GM21576 (cell line): Measurements from ENCODE around the gene MBD6.
"Not testable (repeated sequence)": the region's sequence is repeated elsewhere in the genome, so short reads cannot be mapped to it uniquely, and the experiment has no call there.

ENCODE experiments used
- ATAC-seq: cut with Tn5 transposase; IDR thresholded peaks from one replicate; pipeline ENCODE4 v1.9.1; 2021; ENCODE audit warnings: mild to moderate bottlenecking, moderate library complexity; ENCODE audit not compliant: unreplicated experiment

Gene MBD6

DNA sequence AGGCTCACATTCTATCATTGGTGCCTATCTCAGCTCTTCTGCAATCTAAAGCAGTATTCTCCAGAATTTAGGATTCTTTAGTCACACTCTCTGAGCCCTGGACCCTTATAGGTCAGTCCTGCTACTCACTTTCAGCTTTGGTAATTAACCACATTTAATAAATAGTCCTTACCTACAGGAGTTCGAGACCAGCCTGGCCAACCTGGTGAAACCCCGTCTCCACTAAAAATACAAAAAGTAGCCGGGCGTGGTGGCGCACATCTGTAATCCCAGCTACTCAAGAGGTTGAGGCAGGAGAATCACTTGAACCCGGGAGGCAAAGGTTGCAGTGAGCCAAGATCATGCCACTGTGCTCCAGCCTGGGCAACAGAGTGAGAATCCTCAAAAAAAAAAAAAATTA lies 8.9 kb upstream of the MBD6 start:
- ATAC-seq, result not testable (repeated sequence)

GRCh38 chr12:57514246-57514645 lies 8.4 kb upstream of the MBD6 start:
- not testable (repeated sequence) for ATAC-seq

- ATAC-seq, result no peak
Observed at GRCh38 chr12:57514720-57515407, 7.8 kb upstream of the MBD6 start.

- ATAC-seq, result no peak
Observed at GRCh38 chr12:57515408-57515933, 7.2 kb upstream of the MBD6 start.

- ATAC-seq, result no peak
Observed at GRCh38 chr12:57515934-57516541, 6.6 kb upstream of the MBD6 start.

DNA sequence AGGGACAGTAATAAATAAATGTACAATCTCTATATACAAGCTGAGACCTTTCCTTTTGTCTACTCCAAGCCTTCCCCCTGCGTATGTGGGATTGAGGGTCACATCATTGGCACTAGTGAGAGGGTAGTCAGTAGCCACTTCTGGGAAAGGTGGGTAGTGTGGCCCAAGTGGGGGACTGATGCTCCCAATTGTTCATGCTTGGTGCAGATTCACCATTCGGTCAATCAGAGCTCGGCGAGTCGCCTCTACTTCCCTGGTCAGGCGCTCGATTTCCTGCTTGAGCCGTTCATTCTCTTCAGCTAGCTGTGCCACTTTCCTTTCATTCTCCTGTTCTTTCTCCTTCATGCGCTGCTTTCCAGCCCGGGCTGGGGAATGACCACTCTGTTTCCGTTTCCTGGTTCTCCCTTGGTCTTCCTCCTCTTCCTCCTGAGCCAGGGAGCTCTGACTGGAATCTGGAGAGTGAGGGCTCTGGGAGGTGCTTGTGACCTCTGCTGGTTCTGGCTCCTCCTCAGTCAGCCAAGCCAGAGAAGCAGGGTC lies 5.9 kb upstream of the MBD6 start:
- ATAC-seq, result no peak

GRCh38 chr12:57517187-57517586 lies 5.4 kb upstream of the MBD6 start:
- ATAC-seq, result no peak

DNA sequence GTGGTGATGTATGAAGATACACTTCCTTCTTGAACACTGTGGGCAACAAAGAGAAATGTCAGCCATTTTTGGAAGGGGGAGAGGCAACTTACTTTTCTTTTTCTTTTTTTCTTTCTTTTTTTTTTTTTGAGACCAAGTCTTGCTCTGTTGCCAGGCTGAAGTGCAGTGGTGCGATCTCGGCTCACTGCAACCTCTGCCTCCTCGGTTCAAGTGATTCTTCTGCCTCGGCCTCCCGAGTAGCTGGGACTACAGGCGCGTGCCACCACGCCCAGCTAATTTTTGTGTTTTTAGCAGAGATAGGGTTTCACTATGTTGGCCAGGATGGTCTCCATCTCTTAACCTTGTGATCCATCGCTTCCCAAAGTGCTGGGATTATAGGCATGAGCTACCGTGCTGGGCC lies 4.9 kb upstream of the MBD6 start:
- not testable (repeated sequence) for ATAC-seq

- ATAC-seq, result no peak
Observed at GRCh38 chr12:57518176-57518919, 4.3 kb upstream of the MBD6 start.

DNA sequence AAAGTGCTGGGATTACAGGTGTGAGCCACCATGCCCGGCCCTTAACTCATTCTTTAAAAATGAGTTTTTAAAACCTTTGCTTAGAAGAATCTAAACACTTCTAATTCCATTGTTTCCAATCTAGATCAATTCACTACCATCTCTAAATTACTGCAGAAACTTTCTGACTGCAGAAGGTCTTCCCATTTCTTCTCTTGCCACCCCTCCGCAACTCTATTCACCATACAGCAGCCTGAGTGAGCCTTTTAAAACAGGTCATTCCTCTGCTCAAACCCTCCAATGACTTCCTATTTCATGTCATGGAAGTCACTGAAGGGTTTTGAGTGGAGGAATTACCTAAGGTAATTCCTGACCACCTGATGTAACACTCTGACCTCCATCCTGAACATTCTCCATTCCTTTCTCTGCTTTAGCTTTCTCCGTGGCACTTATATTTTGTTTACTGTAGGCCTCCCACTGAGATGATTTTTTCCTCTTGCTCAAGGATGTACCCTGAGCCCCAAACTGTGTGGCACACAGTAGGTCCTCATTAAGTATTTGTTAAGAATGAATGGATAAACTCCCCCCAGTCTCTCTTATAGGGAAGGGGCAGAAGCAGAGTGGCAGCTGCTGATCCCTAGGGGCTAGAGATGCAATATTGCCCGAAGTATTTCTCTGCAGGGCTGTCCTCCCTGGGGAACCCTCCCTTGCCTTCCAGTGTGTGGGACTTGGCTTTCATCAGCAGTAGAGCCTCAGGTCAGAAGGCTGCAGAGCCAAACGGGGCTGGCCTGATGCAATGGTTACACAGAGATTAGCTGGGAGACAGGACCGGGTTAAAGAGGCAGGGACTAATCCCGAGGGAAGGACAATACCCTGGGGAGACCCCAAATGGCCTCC lies 3.5 kb upstream of the MBD6 start:
- ATAC-seq, result no peak

GRCh38 chr12:57519796-57520052 lies 2.9 kb upstream of the MBD6 start:
- peak; percentile 0 for ATAC-seq

GRCh38 chr12:57520053-57520818 lies 2.4 kb upstream of the MBD6 start, which contains the start of gene DDIT3:
DDIT3 (minus strand) TSS chr12:57520514; CDS start chr12:57517406, 3,108 bp downstream.
- ATAC-seq, result peak; percentile 62

- no peak for ATAC-seq
Observed at GRCh38 chr12:57521525-57522010, 1.1 kb upstream of the MBD6 start.

- no peak for ATAC-seq
Observed at GRCh38 chr12:57522887-57523705, 472 bp downstream of the MBD6 start.

- no peak for ATAC-seq
Observed at GRCh38 chr12:57523706-57524614, 1.3 kb downstream of the MBD6 start.

DNA sequence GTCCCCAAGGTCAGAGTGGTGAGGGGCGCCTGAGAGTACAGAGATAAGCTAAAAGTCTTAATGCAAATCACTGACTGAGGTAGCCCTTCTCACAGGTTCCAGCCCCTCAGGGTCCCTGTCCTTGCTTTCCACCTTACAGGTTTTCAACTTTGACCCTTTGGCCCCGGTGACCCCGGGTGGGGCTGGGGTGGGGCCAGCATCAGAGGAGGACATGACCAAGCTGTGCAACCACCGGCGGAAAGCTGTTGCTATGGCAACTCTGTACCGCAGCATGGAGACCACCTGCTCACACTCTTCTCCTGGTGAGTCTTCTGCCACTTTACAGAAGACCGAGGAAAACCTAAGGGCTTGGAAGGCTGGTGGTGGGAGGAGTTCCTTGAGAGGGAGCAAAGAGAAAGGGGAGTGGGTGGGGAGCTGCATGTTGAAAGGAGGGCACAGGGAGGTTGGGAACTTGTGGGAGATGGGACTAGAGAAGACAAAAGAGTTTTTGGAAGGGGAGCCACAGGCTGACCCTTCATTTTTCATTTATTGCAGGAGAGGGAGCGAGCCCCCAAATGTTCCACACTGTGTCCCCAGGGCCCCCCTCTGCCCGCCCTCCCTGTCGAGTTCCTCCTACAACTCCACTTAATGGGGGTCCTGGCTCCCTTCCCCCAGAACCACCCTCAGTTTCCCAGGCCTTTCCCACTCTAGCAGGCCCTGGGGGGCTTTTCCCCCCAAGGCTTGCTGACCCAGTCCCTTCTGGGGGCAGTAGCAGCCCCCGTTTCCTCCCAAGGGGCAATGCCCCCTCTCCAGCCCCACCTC lies 2.4 kb downstream of the MBD6 start:
- ATAC-seq, result no peak
